Astrocyte of the hippocampus (primary cell): ENCODE measurements around the gene PAM16.
A peak's percentile ranks its signal among the peaks of the same experiment; 100 is the strongest.
"Not testable (repeated sequence)": the region's sequence is repeated elsewhere in the genome, so short reads cannot be mapped to it uniquely, and the experiment has no call there.

Experiments
- DNase-seq: peaks from one replicate; pipeline ENCODE4 v3.0.0; 2011; ENCODE audit warnings: low read depth, low spot score

PAM16 gene

DNA sequence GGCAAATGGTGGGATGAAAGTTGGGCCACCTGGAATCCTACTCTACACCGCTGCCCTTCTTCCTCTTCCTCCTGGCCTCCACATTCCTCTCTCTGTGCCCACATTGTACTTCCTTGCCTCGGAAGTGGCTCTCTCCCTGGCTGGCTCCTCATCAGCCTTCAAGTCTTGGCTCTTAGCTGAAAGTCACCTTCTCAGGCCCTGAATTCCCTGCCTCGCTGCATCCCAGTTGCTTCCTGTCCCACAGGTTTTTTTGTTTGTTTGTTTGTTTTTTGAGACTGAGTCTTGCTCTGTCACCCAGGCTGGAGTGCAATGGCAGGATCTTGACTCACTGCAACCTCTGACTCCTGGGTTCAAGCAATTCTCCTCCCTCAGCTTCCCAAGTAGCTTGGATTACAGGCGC, 2.6 kb upstream of the PAM16 start:
- no peak for DNase-seq

DNA sequence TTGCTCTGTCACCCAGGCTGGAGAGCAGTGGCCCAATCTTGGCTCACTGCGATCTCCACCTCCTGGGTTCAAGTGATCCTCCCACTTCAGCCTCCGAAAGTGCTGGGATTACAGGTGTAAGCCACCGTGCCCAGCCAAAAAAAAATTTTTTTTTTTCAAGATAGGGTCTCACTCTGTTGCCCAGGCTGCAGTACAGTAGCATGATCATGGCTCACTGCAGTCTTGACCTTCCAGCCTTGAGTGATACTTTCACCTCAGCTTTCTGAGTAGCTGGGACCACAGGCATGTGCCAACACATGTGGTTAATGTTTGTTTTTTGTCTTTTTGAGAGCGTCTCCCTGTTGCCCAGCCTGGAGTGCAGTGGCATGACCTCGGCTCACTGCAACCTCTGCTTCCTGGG, 1.7 kb upstream of the PAM16 start:
- no peak for DNase-seq

DNA sequence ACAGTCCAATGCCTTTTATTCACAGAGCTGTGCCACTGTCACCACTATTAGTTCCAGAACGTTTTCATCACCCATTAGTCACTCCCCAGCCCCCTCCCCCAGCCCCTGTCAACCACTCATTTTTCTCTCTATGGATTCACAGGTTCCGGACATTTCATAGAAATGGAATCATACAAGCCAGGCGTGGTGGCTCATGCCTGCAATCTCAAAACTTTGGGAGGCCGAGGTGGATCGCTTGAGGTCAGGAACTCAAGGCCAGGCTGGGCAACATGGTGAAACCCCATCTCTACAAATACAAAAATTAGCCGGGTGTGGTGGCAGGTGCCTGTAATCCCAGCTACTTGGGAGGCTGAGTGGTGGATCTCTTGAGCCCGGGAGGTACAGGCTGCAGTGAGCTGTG, 759 bp upstream of the PAM16 start:
- no peak for DNase-seq

DNA sequence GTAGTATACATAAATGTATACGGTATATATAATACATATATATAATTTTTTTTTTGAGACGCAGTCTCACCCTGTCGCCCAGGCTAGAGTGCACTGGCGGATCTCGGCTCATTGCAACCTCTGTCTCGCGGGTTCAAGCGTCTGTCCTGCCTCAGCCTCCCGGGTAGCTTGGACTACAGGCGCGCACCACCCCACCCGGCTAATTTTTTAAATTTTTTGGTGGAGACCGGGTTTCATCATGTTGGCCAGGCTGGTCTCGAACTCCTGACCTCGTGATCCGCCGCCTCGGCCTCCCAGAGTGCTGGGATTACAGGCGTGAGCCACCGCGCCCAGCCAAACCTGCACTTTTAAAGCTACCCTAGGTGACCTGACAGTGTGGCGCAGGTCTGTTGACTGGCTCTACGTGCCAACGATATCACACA, 745 bp downstream of the PAM16 start:
- DNase-seq: no peak

DNA sequence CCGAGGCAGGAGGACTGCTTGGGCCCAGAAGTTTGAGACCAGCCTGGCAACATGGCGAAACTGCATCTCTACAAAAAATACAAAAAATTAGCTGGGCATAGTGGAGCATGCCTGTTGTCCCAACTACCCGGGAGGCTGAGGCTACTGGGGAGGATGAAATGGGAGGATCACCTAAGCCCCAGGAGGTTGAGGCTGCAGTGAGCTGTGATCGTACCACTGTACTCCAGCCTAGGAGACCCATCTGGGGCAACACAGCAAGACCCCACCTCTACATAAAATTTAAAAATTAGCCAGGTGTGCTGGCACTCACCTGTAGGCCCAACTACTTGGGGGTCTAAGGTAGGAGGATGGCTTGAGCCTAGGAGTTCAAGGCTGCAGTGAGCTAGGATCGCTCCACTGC, 1.8 kb downstream of the PAM16 start:
- no peak for DNase-seq

DNA sequence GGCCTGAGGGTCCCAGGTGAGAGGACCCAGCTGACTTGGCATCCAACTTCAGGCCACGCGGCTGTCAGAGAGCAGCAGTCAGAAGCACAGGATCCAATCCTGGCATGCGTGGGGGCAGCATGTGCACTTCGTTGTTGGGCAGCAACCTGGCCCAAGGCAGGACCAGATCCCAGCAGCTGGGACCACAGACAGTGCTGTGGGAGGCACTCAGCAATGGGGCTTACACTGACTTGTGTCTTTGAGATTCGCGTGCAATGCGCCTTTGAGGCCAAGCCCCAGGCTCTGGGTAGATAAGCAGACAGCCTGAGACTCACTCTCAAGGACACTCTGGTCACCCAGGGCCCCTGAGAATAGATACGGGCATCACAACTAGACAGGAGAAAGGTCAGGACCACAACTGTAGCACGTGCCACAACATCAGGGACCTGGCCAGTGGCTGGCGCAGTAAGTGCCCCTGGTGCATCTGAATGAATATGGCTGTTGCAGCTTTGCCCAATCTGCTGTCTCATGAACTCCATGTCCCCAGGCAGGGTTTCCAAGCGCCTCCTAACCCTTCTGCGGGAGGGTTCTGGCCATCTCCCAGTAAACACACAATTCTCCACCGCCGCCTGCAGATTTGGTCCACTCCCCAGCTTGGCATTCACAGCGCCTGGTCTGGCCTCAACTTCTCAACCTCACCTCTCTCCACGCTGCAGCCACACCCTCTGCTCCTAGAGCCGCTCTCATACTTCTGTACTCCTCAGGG, 3.2 kb downstream of the PAM16 start:
- DNase-seq: no peak

DNA sequence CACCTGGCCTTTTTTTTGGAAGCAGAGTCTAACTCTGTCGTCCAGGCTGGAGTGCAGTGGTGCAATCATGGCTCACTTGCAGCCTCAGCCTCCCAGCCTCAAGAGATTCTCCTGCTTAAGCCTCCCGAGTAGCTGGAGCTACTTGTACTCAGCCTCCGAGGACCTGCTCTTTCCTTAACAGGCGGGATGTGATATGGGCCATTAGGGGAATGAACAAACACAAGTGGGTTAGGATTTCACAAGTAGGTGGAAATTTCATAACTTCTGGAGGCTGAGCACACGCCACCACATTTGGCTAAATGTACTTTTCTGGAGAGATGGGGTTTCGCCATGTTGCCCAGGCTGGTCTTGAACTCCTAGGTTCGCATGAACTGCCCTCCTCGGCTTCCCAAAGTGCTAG, 4.1 kb downstream of the PAM16 start:
- DNase-seq: no peak

DNA sequence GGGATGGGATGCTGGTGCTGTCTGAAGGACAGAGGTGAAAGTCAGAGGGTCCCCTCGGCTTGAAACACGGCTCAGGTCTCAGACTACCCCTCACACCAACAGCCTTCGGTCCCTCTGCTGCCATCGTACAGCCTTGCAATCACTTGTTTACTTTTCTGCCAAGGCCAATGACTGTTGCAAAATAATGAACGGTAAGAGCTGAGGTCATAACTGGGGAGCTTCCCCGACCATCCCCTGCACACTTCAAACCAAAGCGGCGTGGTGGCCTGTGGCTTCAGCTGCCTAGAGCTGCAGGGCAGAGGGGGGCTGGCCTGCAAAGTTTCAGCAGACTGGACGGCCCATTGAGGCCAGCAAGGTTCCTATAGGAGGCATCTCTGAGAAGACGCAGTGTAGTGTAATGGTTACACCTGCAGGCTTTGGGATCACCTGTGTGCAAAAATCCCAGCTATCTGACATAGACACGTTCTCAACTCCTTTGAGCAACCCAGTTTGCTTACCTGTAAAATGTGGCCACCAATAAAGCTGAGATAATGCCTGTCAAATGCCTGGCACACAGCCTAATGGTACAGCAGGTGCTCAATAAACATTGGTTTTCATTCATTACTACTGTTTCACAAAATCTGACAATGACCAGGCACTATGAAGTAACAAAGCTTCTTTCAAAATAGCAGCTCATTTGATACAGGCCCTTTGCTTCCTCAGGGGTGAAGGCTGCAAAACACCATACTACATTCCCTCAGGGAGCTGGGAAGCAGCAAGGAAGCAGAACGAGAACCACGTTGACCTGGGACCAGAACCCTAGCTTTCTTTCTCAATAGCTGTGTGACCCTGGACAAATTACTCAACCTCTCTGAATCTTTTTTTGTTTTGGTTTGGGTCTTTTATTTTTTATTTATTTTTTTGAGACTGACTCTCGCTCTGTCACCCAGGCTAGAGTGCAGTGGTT, 5.0 kb downstream of the PAM16 start:
- no peak for DNase-seq

DNA sequence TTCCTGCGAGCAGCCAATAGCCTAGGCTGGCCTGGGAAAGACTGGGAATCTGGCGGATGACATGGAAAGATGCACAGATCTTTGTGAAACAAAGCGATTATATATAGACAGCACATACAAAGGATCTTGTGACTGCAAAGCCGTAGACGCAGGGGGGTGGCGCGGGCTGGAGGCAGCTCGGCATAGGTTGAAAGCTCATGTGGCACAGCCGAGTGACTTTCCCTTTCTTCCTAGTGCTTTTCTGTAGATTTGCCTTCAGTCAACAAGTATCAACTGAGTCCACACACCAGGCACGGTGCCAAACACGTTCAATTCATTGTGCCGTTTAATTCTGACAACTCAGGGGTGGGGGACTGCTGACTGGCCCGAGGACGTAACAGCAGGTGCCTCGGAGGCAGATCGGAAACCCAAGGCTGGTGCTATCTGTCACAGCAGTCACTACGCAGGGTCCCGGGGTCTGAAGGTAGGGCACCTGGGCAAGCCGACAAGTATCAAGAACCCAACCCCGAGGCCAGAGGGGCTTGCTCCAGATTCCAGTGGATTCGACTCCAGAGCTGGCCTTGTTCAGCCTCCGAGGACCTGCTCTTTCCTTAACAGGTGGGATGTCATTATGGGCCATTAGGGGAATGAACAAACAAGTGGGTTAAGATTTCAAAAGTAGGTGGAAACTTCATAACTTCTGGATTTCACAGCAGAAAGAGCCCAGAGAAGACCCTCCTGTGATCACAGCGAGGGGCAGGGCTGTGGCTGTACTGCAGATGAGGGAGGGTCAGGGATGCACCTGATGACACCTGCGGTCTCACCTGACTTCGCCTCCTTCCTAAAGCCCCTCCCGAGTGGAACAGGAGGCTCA, 5.9 kb downstream of the PAM16 start:
- peak; percentile 16 for DNase-seq

DNA sequence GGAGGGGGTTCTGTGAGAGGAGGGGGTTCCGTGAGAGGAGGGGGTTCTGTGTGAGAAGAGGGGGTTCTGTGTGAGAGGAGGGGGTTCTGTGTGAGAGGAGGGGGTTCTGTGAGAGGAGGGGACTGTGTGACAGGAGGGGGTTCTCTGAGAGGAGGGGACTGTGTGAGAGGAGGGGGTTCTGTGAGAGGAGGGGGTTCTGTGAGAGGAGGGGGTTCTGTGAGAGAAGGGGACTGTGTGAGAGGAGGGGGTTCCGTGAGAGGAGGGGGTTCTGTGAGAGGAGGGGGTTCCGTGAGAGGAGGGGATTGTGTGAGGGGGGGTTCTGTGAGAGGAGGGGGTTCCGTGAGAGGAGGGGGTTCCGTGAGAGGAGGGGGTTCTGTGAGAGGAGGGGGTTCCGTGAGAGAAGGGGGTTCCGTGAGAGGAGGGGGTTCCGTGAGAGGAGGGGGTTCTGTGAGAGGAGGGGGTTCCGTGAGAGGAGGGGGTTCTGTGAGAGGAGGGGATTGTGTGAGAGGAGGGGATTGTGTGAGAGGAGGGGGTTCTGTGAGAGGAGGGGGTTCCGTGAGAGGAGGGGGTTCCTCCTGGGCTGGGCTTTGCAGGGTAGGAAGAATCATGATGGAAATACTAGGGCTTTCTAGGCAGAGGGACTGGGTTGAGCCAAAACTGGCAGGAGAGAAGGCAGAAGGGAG, 6.7 kb downstream of the PAM16 start:
- not testable (repeated sequence) for DNase-seq

DNA sequence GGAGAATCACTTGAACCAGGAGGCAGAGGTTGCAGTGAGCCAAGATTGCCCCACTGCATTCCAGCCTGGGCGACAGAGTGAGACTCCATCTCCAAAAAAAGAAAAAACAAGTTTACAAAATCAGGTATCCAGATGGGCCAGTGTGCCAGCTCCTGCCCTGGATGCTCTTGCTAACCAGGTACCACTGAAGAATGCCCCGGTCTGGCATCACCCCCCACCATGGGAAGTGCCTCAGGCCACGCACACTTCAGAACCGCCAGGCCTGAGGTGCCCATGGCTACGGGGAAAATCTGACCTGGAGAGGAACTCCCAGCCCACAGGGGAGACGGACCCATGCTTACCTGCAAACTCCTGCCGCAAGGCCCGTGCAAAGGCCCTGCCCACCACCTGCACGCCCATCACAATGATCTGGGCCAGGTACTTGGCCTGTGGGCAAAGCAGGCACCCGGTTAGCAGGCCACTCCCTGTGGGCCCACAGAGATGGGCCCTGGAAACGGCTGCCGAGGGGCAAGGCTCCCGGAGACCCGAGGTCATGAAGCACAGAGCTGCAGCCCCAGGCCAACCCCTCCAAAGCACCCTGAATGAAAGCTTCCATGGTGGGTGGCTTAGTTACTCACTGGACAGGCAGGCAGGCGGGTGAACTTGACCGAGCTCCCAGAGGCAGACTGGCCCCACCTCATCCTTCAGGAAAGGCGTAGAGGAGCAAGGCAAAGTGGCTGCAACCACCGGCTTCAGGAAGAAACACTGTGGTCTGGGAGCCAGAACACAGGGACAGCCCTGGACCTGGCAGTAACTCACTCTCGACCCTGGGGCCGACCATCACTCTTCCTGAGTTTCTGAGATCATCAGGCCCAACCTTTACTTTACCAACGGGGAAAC, 8.0 kb downstream of the PAM16 start:
- DNase-seq: no peak

DNA sequence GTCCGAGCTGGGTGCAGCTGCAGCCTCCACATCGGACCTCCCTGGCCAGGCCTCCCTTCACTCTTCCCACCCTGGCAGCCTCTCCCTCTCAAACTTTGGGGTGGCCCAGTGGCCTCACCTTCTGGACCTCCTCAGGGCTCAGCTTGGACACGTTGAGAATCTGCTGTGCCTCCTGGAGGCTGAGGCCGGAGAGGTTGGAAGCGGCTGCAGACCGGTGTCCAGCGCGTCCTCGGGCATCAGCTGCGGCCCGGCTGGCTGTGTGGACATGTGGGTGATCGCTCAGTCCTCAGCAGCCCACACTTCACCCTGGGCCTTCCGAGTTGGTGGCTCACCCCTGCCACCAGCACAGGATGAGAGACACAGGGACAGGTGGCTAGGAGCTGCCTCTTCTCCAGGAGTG, 9.9 kb downstream of the PAM16 start:
- DNase-seq: no peak

DNA sequence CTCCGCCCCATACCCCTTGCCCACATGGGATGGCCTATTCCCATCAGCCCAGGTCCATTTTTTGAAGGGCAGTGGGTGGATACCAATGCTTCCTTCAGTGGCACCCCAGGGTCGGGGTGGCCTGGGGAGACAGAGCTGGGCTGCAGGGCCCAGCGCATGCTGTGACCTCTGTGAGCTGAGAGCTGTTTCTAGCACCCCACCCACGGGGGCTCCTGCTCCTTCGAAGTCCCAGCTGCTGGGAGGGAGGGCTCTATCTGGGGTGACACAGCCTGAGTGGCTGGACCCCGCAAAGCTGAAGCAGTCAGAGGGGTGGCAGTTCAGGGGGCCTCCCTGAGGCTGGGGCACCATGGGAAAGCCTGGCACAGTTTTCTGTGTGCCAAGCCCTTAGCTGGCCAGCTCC, 10.7 kb downstream of the PAM16 start:
- no peak for DNase-seq

DNA sequence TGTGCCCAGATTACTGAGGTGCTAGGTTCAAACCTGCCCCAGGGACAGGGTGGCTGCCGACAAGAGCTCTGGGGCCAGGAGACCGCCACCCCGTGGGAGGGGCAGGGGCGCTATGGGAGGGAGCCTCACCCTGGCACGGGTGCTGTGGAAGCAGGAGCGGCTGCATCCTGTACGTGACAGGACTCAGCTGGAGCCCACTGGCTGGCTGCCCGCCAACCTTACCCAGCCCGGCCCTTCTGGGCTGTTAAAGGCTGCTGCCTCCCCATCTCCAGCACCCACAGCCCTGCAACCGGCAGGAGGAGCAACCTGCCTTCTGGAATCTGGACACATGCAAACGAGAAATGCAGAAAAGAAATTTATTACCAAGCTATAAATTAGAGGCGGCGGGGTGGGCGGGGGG, 11.2 kb downstream of the PAM16 start:
- DNase-seq: peak; percentile 70

DNA sequence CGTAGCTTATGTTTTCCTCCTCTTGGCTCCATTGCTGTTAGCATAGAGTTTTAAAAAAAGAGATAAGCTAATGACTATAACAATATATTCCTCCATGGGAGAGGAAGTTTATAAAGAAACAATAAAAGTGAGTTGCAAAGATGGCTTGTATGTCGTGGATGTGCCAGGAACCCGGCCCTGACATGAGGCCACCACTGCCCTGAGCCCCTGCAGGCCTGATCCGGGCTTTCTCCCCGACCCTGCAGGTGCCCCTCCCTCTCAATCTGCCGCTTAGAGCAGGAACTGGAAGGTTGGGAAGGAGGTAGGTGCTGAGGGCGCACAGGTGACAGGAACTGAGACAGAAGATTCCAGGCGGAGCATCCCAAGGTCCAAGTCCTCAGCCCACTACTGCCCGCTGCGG, 11.7 kb downstream of the PAM16 start:
- no peak for DNase-seq

DNA sequence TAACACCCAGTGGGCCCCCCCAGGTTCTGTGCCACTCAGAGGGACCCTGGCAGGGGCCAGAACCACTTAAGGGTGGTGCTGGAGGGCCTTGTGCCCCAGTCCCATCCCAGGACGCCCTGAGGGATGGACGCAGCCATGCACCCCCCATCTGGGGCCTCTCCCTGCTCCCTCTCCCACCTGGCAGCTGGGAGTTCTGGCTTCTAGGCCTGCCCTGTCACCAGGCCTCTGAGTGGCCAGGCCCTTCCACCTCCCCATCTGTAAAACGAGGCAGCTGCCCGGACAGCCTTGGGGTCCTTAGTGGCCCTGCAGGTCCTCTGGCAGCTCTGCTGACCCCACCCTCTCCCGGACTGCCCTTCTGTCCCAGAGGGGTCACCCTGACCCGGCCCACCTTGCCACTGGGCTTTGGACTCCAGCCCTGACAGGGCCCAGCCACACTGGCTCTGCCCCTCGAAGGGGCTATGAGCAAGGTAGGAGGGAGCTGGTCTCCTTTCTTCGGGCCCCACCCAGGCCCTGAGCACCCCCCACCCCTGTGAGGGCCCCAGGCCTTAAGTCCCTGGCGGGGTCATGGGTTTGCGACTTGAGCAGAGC, 12.3 kb downstream of the PAM16 start:
- DNase-seq: no peak

DNA sequence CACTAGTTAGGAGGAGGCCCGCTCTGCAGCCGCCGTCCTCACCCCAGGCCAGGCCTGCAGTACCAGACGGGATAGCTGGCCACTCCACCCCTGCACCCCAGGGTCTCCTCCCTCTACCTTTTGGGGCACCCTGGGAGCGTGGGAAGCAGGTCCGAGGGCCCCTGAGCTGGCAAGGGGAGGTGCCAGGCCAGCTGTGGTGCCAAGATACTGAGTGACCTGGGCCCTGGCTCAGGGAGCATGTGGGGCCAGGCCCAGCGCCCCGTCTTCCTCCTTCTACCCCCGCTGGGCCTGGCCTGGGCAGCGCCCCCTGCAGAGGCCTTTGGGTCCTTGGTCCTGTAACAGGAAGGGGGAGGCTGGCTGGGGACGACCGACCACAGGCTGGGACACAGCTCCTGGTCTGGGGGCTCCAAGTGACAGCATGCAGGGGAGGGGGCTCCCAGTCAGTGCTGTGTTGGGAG, 13.0 kb downstream of the PAM16 start:
- no peak for DNase-seq

DNA sequence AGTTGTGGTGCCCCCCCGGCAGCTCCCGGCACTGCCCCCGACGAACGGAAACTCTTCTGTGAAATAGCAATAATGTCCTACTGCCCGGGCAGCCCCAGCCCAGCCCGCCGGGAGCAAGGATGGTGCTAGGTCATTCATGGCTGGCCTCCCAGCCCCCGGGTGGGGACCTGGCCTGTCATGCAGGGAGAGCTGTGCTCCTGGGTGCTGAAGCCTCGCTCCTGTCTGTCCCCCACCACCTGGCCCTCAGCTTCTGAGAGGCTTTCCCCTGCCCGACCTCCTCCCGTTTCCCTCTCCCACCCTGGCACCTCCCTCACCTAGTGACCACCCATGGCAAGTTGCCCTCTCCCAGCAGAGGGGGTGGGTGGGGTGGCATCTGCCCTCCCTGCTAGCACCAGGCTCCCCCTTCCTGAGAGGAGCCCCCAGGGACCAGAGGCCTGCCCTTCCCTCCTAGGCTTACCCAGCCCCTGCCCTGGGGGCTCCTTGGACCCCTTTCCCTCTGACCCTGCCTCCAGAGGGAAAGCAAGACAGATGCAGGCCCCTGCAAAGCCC, 13.5 kb downstream of the PAM16 start:
- no peak for DNase-seq

DNA sequence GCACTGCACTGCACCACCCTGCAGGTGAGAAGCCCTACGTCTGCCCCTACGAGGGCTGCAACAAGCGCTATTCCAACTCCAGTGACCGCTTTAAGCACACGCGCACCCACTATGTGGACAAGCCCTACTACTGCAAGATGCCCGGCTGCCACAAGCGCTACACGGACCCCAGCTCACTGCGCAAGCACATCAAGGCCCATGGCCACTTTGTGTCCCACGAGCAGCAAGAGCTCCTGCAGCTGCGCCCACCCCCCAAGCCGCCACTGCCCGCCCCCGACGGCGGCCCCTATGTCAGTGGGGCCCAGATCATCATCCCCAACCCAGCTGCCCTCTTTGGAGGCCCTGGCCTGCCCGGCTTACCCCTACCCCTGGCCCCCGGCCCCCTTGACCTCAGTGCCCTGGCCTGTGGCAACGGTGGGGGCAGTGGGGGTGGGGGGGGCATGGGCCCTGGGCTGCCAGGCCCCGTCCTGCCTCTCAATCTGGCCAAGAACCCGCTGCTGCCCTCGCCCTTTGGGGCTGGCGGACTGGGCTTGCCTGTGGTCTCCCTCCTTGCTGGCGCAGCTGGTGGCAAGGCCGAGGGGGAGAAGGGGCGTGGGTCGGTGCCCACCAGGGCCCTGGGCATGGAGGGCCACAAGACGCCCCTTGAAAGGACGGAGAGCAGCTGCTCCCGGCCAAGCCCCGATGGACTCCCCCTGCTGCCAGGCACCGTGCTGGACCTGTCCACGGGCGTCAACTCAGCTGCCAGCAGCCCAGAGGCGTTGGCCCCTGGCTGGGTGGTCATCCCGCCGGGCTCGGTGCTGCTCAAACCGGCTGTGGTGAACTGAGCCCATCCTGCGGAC, 14.2 kb downstream of the PAM16 start:
- no peak for DNase-seq
